HCT116 (cell line): ENCODE measurements around the gene TBCD. TPM values are rescaled to one million over a fixed set of nuclear protein-coding genes. Genes with fewer than 3 reads are reported as not detected.

Experiments used
- ATAC-seq: fragments of 200-7000 bp; cut with Tn5 transposase; 2 replicates; pipeline ENCODE4 v1.9.1; 2020; ENCODE audit warnings: mild to moderate bottlenecking, moderate library complexity
- BruUV-seq: library from RNA; stranded (reverse); fragments of 400-500 nt; replicated peaks from 2 replicates; lab custom pipeline; 2021; lab: Mats Ljungman, UMichigan
- CTCF ChIA-PET: fragments of 300-600 bp; sonication (Branson Sonifier 250); formaldehyde crosslinking; loops from one replicate; lab custom pipeline; 2021; ENCODE audit warnings: antibody characterized with exemption; lab: Charles Lee
- POLR2A ChIA-PET: fragments of 300-600, 350-600 bp; sonication (Branson Sonifier 250); formaldehyde crosslinking; loops from one replicate; lab custom pipeline; 2021; ENCODE audit warnings: antibody characterized with exemption; lab: Charles Lee
- RAD21 ChIA-PET, 2 experiments: fragments of 300-600 bp; sonication (Branson Sonifier 250); formaldehyde crosslinking; loops; one replicate each; lab custom pipeline; 2023; ENCODE audit warnings: low total read pairs in 2 of 2; ENCODE audit not compliant: uncharacterized antibody in 2 of 2, unreplicated experiment in 2 of 2, low non-redundant PET in 1 of 2; lab: Charles Lee
- DNase-seq: peaks from one replicate; pipeline ENCODE4 v3.0.0-alpha.2; 2010; ENCODE audit warnings: low read depth, low spot score
- H2AFZ ChIP-seq: fragments of 200-600 bp; shearing (Covaris generic), sonication (generic); 2 replicates; pipeline ENCODE4 v1.6.1; 2017; ENCODE audit warnings: low read depth, mixed run types, mixed read lengths, antibody characterized with exemption, low read length; ENCODE audit not compliant: poor library complexity, severe bottlenecking
- H3K27ac ChIP-seq: 2 replicates; pipeline ENCODE4 v1.5.1; 2012; ENCODE audit warnings: low read depth, low read length
- H3K27me3 ChIP-seq: fragments of 200-600 bp; sonication (generic); 2 replicates; pipeline ENCODE4 v1.6.1; 2016; ENCODE audit warnings: mixed run types, low read length, mixed read lengths; ENCODE audit not compliant: insufficient read depth
- H3K36me3 ChIP-seq, 2 experiments: fragments of 200-500 bp in 1 of 2; fragments of 200-600 bp in 1 of 2; sonication (Bioruptor generic) in 1 of 2; sonication (generic) in 1 of 2; 2 replicates each; pipeline versions ENCODE4 v1.5.1 to v1.6.1; 2014 to 2016; ENCODE audit warnings: low read length in 2 of 2, inconsistent platforms in 1 of 2, mixed read lengths in 1 of 2, mixed run types in 1 of 2; ENCODE audit not compliant: insufficient read depth in 2 of 2, control insufficient read depth in 1 of 2
- H3K4me1 ChIP-seq, 2 experiments: fragments of 200-600 bp in 1 of 2; sonication (generic) in 1 of 2; 2 replicates each; pipeline versions ENCODE4 v1.5.1 to v1.6.1; 2012 to 2017; ENCODE audit warnings: low read length in 2 of 2, inconsistent platforms in 1 of 2, mild to moderate bottlenecking in 1 of 2, mixed read lengths in 1 of 2, mixed run types in 1 of 2, moderate library complexity in 1 of 2; ENCODE audit not compliant: insufficient read depth in 2 of 2, control insufficient read depth in 1 of 2
- H3K4me2 ChIP-seq: fragments of 200-600 bp; sonication (generic); 2 replicates; pipeline ENCODE4 v1.6.1; 2017; ENCODE audit warnings: mixed run types, low read length, mixed read lengths
- H3K4me3 ChIP-seq, 2 experiments: fragments of 200-600 bp in 1 of 2; sonication (generic) in 1 of 2; replicated peaks in 1 of 2; 2 replicates each; pipeline ENCODE4 v1.5.1; 2011 to 2016; ENCODE audit warnings: low read length in 2 of 2, control low read depth in 1 of 2, low read depth in 1 of 2, mild to moderate bottlenecking in 1 of 2, mixed read lengths in 1 of 2, mixed run types in 1 of 2
- H3K79me2 ChIP-seq: fragments of 200-600 bp; sonication (generic); 2 replicates; pipeline ENCODE4 v1.6.1; 2017; ENCODE audit warnings: mild to moderate bottlenecking, mixed run types, low read length, moderate library complexity, mixed read lengths; ENCODE audit not compliant: insufficient read depth
- H3K9ac ChIP-seq: fragments of 200-600 bp; sonication (generic); 2 replicates; pipeline ENCODE4 v1.6.1; 2016; ENCODE audit warnings: low read length, mixed read lengths
- H3K9me2 ChIP-seq: fragments of 200-600 bp; sonication (generic), shearing (Covaris generic); 2 replicates; pipeline ENCODE4 v1.6.1; 2017; ENCODE audit warnings: mixed run types, mild to moderate bottlenecking, moderate library complexity; ENCODE audit not compliant: insufficient read depth
- H3K9me3 ChIP-seq, 2 experiments: fragments of 200-500 bp in 1 of 2; fragments of 200-600 bp in 1 of 2; sonication (Bioruptor generic) in 1 of 2; sonication (generic) in 1 of 2; 2 replicates each; pipeline ENCODE4 v1.6.1; 2014 to 2017; ENCODE audit warnings: low read length in 2 of 2, mixed read lengths in 2 of 2, inconsistent platforms in 1 of 2, low read depth in 1 of 2, mild to moderate bottlenecking in 1 of 2, mixed run types in 1 of 2, moderate library complexity in 1 of 2; ENCODE audit not compliant: control insufficient read depth in 1 of 2, insufficient read depth in 1 of 2
- H4K20me1 ChIP-seq: fragments of 200-600 bp; sonication (generic), shearing (Covaris generic); 2 replicates; pipeline ENCODE4 v1.6.1; 2017; ENCODE audit warnings: mixed run types, mild to moderate bottlenecking, moderate library complexity; ENCODE audit not compliant: insufficient read depth
- SP1 ChIP-seq: IDR thresholded peaks from 2 replicates; pipeline ENCODE4 v1.6.1; 2012; ENCODE audit warnings: low read depth
- SRF ChIP-seq: IDR thresholded peaks from 2 replicates; pipeline ENCODE4 v1.6.1; 2012; ENCODE audit warnings: low read depth
- ZNF274 ChIP-seq: fragments of 200-500 bp; sonication (Bioruptor generic); IDR thresholded peaks from 2 replicates; pipeline ENCODE4 v1.6.1; 2014; ENCODE audit warnings: mild to moderate bottlenecking, low read depth, low read length, inconsistent platforms
- intact Hi-C: fragments of 100-400 bp; cut with micrococcal nuclease; formaldehyde crosslinking; loops from 2 replicates; pipeline ENCODE4 v1.10.0; 2022
- total RNA-seq: library from RNA; stranded (reverse); gene quantifications from one replicate; pipeline ENCODE4 v1.2.1, GENCODE V29; 2021; ENCODE audit not compliant: unreplicated experiment
- TF ChIP-seq, protein P1 (sequence below), 3 experiments: fragments of 200-600 bp in 1 of 3; sonication (generic) in 1 of 3; IDR thresholded peaks in 2 of 3; conservative IDR thresholded peaks in 1 of 3; 2 replicates each; pipeline ENCODE4 v1.5.1; 2012 to 2017; ENCODE audit warnings: low read depth in 2 of 3, low read length in 2 of 3, antibody characterized with exemption in 1 of 3, borderline replicate concordance in 1 of 3, control low read depth in 1 of 3, mild to moderate bottlenecking in 1 of 3, mixed read lengths in 1 of 3, mixed run types in 1 of 3, moderate library complexity in 1 of 3; ENCODE audit not compliant: insufficient read depth in 1 of 3
- TF ChIP-seq, protein P2 (sequence below): IDR thresholded peaks from 2 replicates; pipeline ENCODE4 v1.6.1; 2012; ENCODE audit warnings: low read depth

TBCD gene
- total RNA-seq, 1 experiment from 2014 or later = 152 TPM

DNA sequence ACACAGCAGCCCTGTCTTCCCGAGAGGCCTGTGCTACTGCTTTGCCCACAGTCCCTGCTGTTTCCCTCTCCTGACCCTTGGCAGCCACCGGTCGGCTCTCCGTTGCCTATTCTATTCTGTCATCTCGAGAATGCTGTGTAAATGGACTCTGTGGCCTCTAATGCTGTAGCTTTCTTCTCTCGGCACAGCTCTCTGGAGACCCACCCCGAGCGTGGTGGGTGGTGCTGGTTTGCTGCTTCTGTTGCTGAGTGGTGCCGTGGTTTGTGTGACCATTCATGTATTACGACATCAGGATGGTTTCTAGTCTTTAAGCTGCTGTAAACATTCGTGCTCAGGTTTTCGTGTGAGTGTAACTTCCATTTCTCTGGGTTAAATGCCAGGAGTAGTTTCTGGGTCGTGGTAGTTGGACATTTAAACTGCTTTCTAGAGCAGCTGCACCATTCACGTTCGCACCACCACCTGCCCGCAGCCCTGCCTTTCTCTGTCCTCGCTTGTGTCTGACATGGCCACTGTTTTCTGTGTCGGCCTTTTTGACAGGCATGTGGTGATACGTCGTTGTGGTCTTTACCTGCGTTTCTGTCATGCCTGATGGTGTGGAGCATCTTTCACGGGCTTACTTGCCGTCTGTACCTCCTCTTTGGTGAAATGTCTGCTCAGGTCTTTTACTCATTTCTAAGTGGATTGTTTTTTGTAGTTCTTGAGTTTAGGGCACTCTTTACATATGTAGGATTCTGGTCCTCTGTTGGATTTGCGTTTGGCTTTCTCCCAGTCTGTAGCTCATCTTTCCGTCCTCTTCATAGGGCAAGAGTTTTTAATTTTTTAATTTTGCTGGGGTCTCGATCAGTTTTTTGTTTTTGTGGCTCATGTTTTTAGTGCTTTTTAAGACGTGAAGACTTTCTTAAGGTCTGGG lies 135.6 kb downstream of the TBCD start:
- Histone ChIP-seq H3K9me2 (no peaks in the 10 kb centered on the region), H3K4me2 (no peak overlapping the region), H3K79me2 (peaks cover 8% of the 10 kb centered on the region; the same call in 1 of the 2 replicates), H3K9me3 (no peaks in the 10 kb centered on the region), H3K27me3 (no peaks in the 10 kb centered on the region), H3K9ac (no peak overlapping the region), H3K27ac (no peak overlapping the region), H3K4me3 (no peak overlapping the region), H4K20me1 (0 out of 2 replicates have a peak, but pooled peaks cover 3% of the 10 kb centered on the region), H3K4me1 (peaks cover 21 to 34% of the 10 kb centered on the region in 2 experiments), H3K36me3 (peaks cover 0 to 5% of the 10 kb centered on the region in 2 experiments; a peak in 1 of 4 replicates), H2AFZ (no peak overlapping the region)
- RAD21 ChIA-PET = no interaction called here
- TF ChIP-seq, protein P1, sequence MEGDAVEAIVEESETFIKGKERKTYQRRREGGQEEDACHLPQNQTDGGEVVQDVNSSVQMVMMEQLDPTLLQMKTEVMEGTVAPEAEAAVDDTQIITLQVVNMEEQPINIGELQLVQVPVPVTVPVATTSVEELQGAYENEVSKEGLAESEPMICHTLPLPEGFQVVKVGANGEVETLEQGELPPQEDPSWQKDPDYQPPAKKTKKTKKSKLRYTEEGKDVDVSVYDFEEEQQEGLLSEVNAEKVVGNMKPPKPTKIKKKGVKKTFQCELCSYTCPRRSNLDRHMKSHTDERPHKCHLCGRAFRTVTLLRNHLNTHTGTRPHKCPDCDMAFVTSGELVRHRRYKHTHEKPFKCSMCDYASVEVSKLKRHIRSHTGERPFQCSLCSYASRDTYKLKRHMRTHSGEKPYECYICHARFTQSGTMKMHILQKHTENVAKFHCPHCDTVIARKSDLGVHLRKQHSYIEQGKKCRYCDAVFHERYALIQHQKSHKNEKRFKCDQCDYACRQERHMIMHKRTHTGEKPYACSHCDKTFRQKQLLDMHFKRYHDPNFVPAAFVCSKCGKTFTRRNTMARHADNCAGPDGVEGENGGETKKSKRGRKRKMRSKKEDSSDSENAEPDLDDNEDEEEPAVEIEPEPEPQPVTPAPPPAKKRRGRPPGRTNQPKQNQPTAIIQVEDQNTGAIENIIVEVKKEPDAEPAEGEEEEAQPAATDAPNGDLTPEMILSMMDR (IDR thresholded peaks at IDR 0.05 in 2 of 3, conservative IDR thresholded peaks at IDR 0.05 in 1 of 3; ENCODE audit: borderline replicate concordance in 1 of 3, insufficient read depth in 1 of 3, low read depth in 2 of 3, low read length in 2 of 3) = no peak
- TF ChIP-seq, protein P2, sequence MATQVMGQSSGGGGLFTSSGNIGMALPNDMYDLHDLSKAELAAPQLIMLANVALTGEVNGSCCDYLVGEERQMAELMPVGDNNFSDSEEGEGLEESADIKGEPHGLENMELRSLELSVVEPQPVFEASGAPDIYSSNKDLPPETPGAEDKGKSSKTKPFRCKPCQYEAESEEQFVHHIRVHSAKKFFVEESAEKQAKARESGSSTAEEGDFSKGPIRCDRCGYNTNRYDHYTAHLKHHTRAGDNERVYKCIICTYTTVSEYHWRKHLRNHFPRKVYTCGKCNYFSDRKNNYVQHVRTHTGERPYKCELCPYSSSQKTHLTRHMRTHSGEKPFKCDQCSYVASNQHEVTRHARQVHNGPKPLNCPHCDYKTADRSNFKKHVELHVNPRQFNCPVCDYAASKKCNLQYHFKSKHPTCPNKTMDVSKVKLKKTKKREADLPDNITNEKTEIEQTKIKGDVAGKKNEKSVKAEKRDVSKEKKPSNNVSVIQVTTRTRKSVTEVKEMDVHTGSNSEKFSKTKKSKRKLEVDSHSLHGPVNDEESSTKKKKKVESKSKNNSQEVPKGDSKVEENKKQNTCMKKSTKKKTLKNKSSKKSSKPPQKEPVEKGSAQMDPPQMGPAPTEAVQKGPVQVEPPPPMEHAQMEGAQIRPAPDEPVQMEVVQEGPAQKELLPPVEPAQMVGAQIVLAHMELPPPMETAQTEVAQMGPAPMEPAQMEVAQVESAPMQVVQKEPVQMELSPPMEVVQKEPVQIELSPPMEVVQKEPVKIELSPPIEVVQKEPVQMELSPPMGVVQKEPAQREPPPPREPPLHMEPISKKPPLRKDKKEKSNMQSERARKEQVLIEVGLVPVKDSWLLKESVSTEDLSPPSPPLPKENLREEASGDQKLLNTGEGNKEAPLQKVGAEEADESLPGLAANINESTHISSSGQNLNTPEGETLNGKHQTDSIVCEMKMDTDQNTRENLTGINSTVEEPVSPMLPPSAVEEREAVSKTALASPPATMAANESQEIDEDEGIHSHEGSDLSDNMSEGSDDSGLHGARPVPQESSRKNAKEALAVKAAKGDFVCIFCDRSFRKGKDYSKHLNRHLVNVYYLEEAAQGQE = no peak
- TF ChIP-seq SP1 (no peak), SRF (no peak), ZNF274 (no peak)
- ATAC-seq (no peak), DNase-seq (no peak)
- intact Hi-C loops = no loop called here
- POLR2A ChIA-PET = no interaction called here
- CTCF ChIA-PET = no interaction called here
- BruUV-seq = no TSS peak
